Measurements from ENCODE around the gene LRBA. TPM values are rescaled to one million over a fixed set of nuclear protein-coding genes. Genes with fewer than 3 reads are reported as not detected.

The LRBA gene
- total RNA-seq, 1 experiment from 2014 or later: 77.4 TPM

DNA sequence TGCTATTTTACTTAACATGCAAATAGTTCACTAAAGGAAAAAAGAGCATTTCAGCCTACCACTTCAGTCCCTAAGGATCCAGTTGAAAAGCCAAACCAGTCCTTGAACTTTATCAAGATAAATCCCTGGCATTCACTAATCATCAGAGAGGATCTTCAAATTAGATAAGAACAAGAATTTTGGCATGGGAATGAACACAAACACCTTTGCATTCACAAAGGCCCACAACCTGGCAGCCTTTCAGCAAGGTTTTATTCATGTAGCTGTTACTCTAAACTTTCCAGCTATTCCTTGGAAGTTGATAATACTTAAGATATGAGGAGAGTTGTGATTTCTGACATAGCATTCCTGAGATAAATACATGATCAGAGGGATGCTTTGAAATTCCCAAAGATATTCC lies 193.4 kb downstream of the LRBA start:
- intact Hi-C loops (cut with micrococcal nuclease; ENCODE audit: unreplicated experiment): no loop called here
- Histone ChIP-seq H3K4me1 (replicated peaks; ENCODE audit: insufficient read depth) (no peaks in the 10 kb centered on the region), H3K9me2 (ENCODE audit: insufficient read depth) (no peaks in the 10 kb centered on the region), H3K4me3 (no peak overlapping the region), H2AFZ (no peak overlapping the region), H3K9me3 (ENCODE audit: insufficient read depth, low read depth) (no peaks in the 10 kb centered on the region), H3K4me2 (no peak overlapping the region), H4K20me1 (ENCODE audit: insufficient read depth) (no peaks in the 10 kb centered on the region), H3K36me3 (ENCODE audit: low read depth) (no peaks in the 10 kb centered on the region), H3F3A (ENCODE audit: insufficient read depth, low read depth) (no peaks in the 10 kb centered on the region), H3K27ac (no peak overlapping the region), H3K27me3 (ENCODE audit: insufficient read depth, low read depth) (no peaks in the 10 kb centered on the region), H3K79me2 (ENCODE audit: low read depth) (no peaks in the 10 kb centered on the region)
- ChIA-PET CTCF (no interaction called here), POLR2A (ENCODE audit: unreplicated experiment) (no interaction called here)
- no TSS peak for BruUV-seq (replicated peaks)
- no peak for TF ChIP-seq EZH2 (IDR thresholded peaks at IDR 0.05; ENCODE audit: low read depth)
- TF ChIP-seq, protein P1, sequence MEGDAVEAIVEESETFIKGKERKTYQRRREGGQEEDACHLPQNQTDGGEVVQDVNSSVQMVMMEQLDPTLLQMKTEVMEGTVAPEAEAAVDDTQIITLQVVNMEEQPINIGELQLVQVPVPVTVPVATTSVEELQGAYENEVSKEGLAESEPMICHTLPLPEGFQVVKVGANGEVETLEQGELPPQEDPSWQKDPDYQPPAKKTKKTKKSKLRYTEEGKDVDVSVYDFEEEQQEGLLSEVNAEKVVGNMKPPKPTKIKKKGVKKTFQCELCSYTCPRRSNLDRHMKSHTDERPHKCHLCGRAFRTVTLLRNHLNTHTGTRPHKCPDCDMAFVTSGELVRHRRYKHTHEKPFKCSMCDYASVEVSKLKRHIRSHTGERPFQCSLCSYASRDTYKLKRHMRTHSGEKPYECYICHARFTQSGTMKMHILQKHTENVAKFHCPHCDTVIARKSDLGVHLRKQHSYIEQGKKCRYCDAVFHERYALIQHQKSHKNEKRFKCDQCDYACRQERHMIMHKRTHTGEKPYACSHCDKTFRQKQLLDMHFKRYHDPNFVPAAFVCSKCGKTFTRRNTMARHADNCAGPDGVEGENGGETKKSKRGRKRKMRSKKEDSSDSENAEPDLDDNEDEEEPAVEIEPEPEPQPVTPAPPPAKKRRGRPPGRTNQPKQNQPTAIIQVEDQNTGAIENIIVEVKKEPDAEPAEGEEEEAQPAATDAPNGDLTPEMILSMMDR (conservative IDR thresholded peaks at IDR 0.05): no peak
- no peak for DNase-seq

DNA sequence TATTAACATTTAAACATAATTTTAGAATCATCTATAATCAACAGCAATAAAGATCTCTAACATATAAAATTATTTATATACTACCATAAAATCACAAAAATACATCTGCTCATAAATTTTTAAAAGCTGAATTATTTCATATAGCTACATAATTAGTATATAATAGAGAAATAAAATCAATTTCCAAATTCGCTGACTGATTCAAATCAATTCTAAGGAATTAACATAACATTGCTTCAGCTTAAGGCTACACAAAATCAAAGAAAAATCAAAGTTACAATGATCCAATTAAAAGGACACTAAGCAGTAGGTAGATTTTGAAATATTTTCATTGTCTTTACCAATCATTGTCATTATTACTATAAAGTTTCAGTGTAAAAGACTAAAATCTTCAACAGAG lies 194.7 kb downstream of the LRBA start:
- no peaks in the 10 kb centered on the region for H3K9me2 ChIP-seq (ENCODE audit: insufficient read depth)
- no peaks in the 10 kb centered on the region for H4K20me1 ChIP-seq (ENCODE audit: insufficient read depth)
- H3K79me2 ChIP-seq (ENCODE audit: low read depth): no peaks in the 10 kb centered on the region
- H3F3A ChIP-seq (ENCODE audit: insufficient read depth, low read depth): no peaks in the 10 kb centered on the region
- no peak overlapping the region for H3K4me3 ChIP-seq
- CTCF ChIA-PET: no interaction called here
- no peak for TF ChIP-seq EZH2 (IDR thresholded peaks at IDR 0.05; ENCODE audit: low read depth)
- TF ChIP-seq, protein P1 (conservative IDR thresholded peaks at IDR 0.05): no peak
- BruUV-seq (replicated peaks): no TSS peak
- no peak for DNase-seq
- no peak overlapping the region for H3K27ac ChIP-seq
- no peaks in the 10 kb centered on the region for H3K36me3 ChIP-seq (ENCODE audit: low read depth)
- intact Hi-C loops (cut with micrococcal nuclease; ENCODE audit: unreplicated experiment): no loop called here
- H3K27me3 ChIP-seq (ENCODE audit: insufficient read depth, low read depth): no peaks in the 10 kb centered on the region
- H2AFZ ChIP-seq: no peak overlapping the region
- POLR2A ChIA-PET (ENCODE audit: unreplicated experiment): no interaction called here
- H3K4me1 ChIP-seq (replicated peaks; ENCODE audit: insufficient read depth): no peaks in the 10 kb centered on the region
- H3K9me3 ChIP-seq (ENCODE audit: insufficient read depth, low read depth): no peaks in the 10 kb centered on the region
- no peak overlapping the region for H3K4me2 ChIP-seq

DNA sequence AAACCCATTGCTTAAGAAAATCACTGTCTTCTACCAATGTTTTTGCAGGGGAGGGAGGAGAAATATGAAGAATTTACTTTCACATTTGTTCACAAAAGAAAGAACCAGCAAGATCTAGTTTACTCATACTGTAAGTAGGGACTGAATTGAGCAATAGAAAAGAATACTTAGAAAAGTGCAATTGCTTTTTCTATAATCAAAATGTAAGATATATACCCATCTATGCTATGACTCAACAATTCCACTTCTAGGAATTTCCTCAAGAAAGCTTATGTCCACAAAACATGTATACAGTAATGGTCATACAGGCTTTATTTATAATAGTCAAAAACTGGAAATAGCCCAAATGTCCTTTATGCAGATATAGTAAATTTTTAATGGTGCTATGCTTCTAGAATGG lies 196.4 kb downstream of the LRBA start:
- Histone ChIP-seq H3K9me3 (ENCODE audit: insufficient read depth, low read depth) (no peaks in the 10 kb centered on the region), H3K4me3 (no peak overlapping the region), H2AFZ (no peak overlapping the region), H3F3A (ENCODE audit: insufficient read depth, low read depth) (no peaks in the 10 kb centered on the region), H3K27me3 (ENCODE audit: insufficient read depth, low read depth) (no peaks in the 10 kb centered on the region), H4K20me1 (ENCODE audit: insufficient read depth) (no peaks in the 10 kb centered on the region), H3K4me1 (replicated peaks; ENCODE audit: insufficient read depth) (no peaks in the 10 kb centered on the region), H3K9me2 (ENCODE audit: insufficient read depth) (no peaks in the 10 kb centered on the region), H3K36me3 (ENCODE audit: low read depth) (no peaks in the 10 kb centered on the region), H3K79me2 (ENCODE audit: low read depth) (no peaks in the 10 kb centered on the region), H3K27ac (no peak overlapping the region), H3K4me2 (no peak overlapping the region)
- DNase-seq: no peak
- TF ChIP-seq, protein P1 (conservative IDR thresholded peaks at IDR 0.05): no peak
- no peak for TF ChIP-seq EZH2 (IDR thresholded peaks at IDR 0.05; ENCODE audit: low read depth)
- intact Hi-C loops (cut with micrococcal nuclease; ENCODE audit: unreplicated experiment): no loop called here
- BruUV-seq (replicated peaks): no TSS peak
- ChIA-PET CTCF (no interaction called here), POLR2A (ENCODE audit: unreplicated experiment) (interaction anchor here (0.6 kb wide), 1 partner anchor 549 kb away, joined by 4 read pairs; no protein-coding TSS in a partner anchor)

Measured in PC-9 (cell line).